ENCODE data around the gene ANKIB1.

GRCh38 chr7:92282221-92282814 is 36.5 kb downstream of the ANKIB1 start:
- TF ChIP-seq CTCF (IDR thresholded peaks at IDR 0.05) = no peak
- no peak for TF ChIP-seq POLR2A (IDR thresholded peaks at IDR 0.05)

Measured in heart left ventricle (tissue), 13 donors.